Coronary artery (tissue), 2 donors: ENCODE data around the gene PDS5B.

Experiments
- DNase-seq: peaks from one replicate; pipeline ENCODE4 v3.0.0-alpha.2; 2017; ENCODE audit warnings: low spot score
- H3K27ac ChIP-seq, 2 donors: fragments of 200-600 bp; sonication (generic); one replicate each; pipeline ENCODE4 v1.5.1; 2016 to 2019
- H3K4me3 ChIP-seq: fragments of 200-600 bp; sonication (generic); 2 replicates; pipeline ENCODE4 v1.5.1; 2016; ENCODE audit warnings: mild to moderate bottlenecking, moderate library complexity
- TF ChIP-seq, protein P1 (sequence below): fragments of 200-600 bp; sonication (generic); IDR thresholded peaks from one replicate; pipeline ENCODE4 v1.5.1; 2019; ENCODE audit warnings: antibody characterized with exemption

PDS5B gene

GRCh38 chr13:32761472-32761871, 175.2 kb downstream of the PDS5B start:
- Histone ChIP-seq H3K4me3 (no peak overlapping the region), H3K27ac (no peak overlapping the region)
- TF ChIP-seq, protein P1, sequence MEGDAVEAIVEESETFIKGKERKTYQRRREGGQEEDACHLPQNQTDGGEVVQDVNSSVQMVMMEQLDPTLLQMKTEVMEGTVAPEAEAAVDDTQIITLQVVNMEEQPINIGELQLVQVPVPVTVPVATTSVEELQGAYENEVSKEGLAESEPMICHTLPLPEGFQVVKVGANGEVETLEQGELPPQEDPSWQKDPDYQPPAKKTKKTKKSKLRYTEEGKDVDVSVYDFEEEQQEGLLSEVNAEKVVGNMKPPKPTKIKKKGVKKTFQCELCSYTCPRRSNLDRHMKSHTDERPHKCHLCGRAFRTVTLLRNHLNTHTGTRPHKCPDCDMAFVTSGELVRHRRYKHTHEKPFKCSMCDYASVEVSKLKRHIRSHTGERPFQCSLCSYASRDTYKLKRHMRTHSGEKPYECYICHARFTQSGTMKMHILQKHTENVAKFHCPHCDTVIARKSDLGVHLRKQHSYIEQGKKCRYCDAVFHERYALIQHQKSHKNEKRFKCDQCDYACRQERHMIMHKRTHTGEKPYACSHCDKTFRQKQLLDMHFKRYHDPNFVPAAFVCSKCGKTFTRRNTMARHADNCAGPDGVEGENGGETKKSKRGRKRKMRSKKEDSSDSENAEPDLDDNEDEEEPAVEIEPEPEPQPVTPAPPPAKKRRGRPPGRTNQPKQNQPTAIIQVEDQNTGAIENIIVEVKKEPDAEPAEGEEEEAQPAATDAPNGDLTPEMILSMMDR: no peak
- no peak for DNase-seq

DNA sequence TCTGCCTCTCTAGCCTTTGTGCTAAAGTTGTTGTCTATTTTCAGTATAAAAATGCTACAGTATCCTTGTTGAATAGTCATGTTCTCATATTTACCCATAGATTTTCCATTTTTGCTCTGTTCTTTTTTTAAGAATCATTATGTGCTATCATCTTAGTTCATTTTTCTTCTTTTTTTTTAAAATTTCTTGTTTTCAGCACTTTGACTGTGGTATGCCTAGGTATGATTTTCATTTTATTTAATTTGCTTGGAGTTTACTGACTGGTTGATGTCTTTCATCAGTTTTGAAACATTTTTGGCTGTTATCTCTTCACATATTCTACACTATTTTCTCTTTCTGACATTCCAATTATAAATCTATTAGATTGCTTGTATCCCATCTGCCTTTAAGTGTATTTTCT, 192.9 kb downstream of the PDS5B start:
- no peak for DNase-seq
- no peak overlapping the region for H3K27ac ChIP-seq
- TF ChIP-seq, protein P1: no peak
- H3K4me3 ChIP-seq: no peak overlapping the region

GRCh38 chr13:32781906-32782305, 195.7 kb downstream of the PDS5B start:
- Histone ChIP-seq H3K27ac (no peak overlapping the region), H3K4me3 (no peak overlapping the region)
- no peak for DNase-seq
- TF ChIP-seq, protein P1: no peak

GRCh38 chr13:32783067-32783466, 196.8 kb downstream of the PDS5B start:
- no peak for DNase-seq

GRCh38 chr13:32790731-32791130, 204.5 kb downstream of the PDS5B start:
- DNase-seq: no peak
- no peak overlapping the region for H3K27ac ChIP-seq
- TF ChIP-seq, protein P1: no peak

More at GRCh38 chr13:32783067-32783466, 196.8 kb downstream of the PDS5B start:
- TF ChIP-seq, protein P1: no peak
- H3K27ac ChIP-seq: no peak overlapping the region
- H3K4me3 ChIP-seq: no peak overlapping the region

DNA sequence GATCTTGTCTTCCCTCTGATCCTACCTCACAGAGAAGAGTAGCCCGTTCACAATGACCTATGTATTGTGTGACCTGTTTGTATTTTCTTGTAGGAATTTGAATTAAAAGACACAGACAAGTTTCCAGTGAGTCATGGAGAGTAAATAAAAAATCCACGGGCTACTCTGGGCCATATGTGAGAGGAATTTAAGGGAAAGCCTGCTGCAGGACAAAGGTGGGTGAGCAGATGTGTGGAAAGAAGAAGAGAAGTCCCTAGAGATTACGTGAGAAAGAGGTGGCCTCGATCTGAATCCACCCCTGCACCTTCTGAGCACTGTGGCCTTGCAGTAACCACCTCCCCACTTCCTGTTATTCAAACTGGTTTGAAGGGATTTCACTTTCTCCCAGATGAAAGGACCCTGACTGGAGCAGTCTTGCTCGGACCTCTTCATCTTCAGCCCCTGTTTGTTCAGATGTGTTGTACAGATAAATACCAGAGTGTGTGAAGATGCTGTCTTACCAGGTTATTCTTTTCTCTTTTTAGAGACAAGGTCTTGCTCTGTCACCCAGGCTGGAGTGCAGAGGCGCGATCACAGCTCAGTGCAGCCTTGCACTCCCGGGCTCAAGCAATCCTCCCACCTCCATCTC, 205.4 kb downstream of the PDS5B start:
- DNase-seq: no peak
- Histone ChIP-seq H3K27ac (no peak overlapping the region), H3K4me3 (no peak overlapping the region)
- TF ChIP-seq, protein P1: no peak

More at GRCh38 chr13:32790731-32791130, 204.5 kb downstream of the PDS5B start:
- no peak overlapping the region for H3K4me3 ChIP-seq

GRCh38 chr13:32796754-32797153, 210.5 kb downstream of the PDS5B start:
- H3K4me3 ChIP-seq: no peak overlapping the region
- TF ChIP-seq, protein P1: no peak
- no peak overlapping the region for H3K27ac ChIP-seq
- DNase-seq: no peak
